ENCODE results near the gene ZNF385B.

GRCh38 chr2:179619947-179620467, 241.4 kb downstream of the ZNF385B start:
- no peak for TF ChIP-seq CTCF (optimal IDR thresholded peaks at IDR 0.05 in 1 of 3, IDR thresholded peaks at IDR 0.05 in 1 of 3, conservative IDR thresholded peaks at IDR 0.05 in 1 of 3; ENCODE audit: extremely low read depth in 1 of 3, insufficient read depth in 2 of 3, low read length in 3 of 3)
- no peak for TF ChIP-seq EZH2 (IDR thresholded peaks at IDR 0.05; ENCODE audit: low read length)
